Neural cell (in vitro differentiated cells): Measurements from ENCODE around the gene PPP1R13B. TPM values are rescaled to one million over a fixed set of nuclear protein-coding genes. Genes with fewer than 3 reads are reported as not detected.

Experiments
- H2AFZ ChIP-seq: fragments of 200-600, 300-800 bp; sonication (generic), shearing (Covaris generic); 2 replicates; pipeline ENCODE4 v1.6.0; 2014; ENCODE audit warnings: low read depth, mild to moderate bottlenecking, antibody characterized with exemption, low read length, moderate library complexity
- H3F3A ChIP-seq: fragments of 200-600 bp; shearing (Covaris generic); 2 replicates; pipeline ENCODE4 v1.6.1; 2016; ENCODE audit warnings: mild to moderate bottlenecking, moderate library complexity, mixed read lengths, antibody characterized with exemption, low read length; ENCODE audit not compliant: insufficient read depth, poor library complexity, severe bottlenecking
- H3K27ac ChIP-seq: fragments of 200-600, 300-800 bp; sonication (generic), shearing (Covaris generic); 2 replicates; pipeline ENCODE4 v1.5.1; 2014; ENCODE audit warnings: mild to moderate bottlenecking, low read length, moderate library complexity
- H3K27me3 ChIP-seq: fragments of 300-800, 200-600 bp; sonication (generic), shearing (Covaris generic); 2 replicates; pipeline ENCODE4 v1.6.0; 2014; ENCODE audit warnings: mild to moderate bottlenecking, low read depth, low read length, moderate library complexity; ENCODE audit not compliant: insufficient read depth
- H3K36me3 ChIP-seq: fragments of 300-800, 200-600 bp; sonication (generic), shearing (Covaris generic); 2 replicates; pipeline ENCODE4 v1.5.1; 2014; ENCODE audit warnings: mild to moderate bottlenecking, antibody characterized with exemption, low read length, moderate library complexity; ENCODE audit not compliant: insufficient read depth
- H3K4me2 ChIP-seq: fragments of 300-800, 200-600 bp; sonication (generic), shearing (Covaris generic); 2 replicates; pipeline ENCODE4 v1.6.0; 2014; ENCODE audit warnings: mild to moderate bottlenecking, low read length
- H3K4me3 ChIP-seq: fragments of 300-800, 200-600 bp; sonication (generic), shearing (Covaris generic); 2 replicates; pipeline ENCODE4 v1.5.1; 2014; ENCODE audit warnings: mild to moderate bottlenecking, low read length, moderate library complexity
- H3K79me2 ChIP-seq: fragments of 200-600 bp; shearing (Covaris generic); replicated peaks from 2 replicates; pipeline ENCODE4 v1.6.0; 2014; ENCODE audit warnings: mild to moderate bottlenecking, low read length, moderate library complexity; ENCODE audit not compliant: insufficient read depth
- H3K9ac ChIP-seq: fragments of 300-800, 200-600 bp; sonication (generic), shearing (Covaris generic); 2 replicates; pipeline ENCODE4 v1.6.1; 2016; ENCODE audit warnings: mild to moderate bottlenecking, low read length, mixed read lengths
- H3K9me2 ChIP-seq: fragments of 200-600 bp; shearing (Covaris generic); 2 replicates; pipeline ENCODE4 v1.6.1; 2016; ENCODE audit warnings: mild to moderate bottlenecking, low read length, mixed read lengths; ENCODE audit not compliant: insufficient read depth
- H3K9me3 ChIP-seq: fragments of 200-600, 300-800 bp; sonication (generic), shearing (Covaris generic); 2 replicates; pipeline ENCODE4 v1.6.1; 2016; ENCODE audit warnings: mild to moderate bottlenecking, mixed run types, low read length, moderate library complexity, mixed read lengths
- H4K20me1 ChIP-seq: fragments of 200-600 bp; shearing (Covaris generic); 2 replicates; pipeline ENCODE4 v1.6.1; 2016; ENCODE audit warnings: mild to moderate bottlenecking, mixed run types; ENCODE audit not compliant: insufficient read depth
- EP300 ChIP-seq: fragments of 450-650 bp; conservative IDR thresholded peaks from 2 replicates; pipeline ENCODE4 v1.6.1; 2014; ENCODE audit warnings: antibody characterized with exemption, mild to moderate bottlenecking, moderate library complexity; ENCODE audit not compliant: poor library complexity, severe bottlenecking
- EZH2 ChIP-seq: fragments of 200-600, 300-800 bp; shearing (Covaris generic), sonication (generic); IDR thresholded peaks from 2 replicates; pipeline ENCODE4 v1.6.1; 2014; ENCODE audit warnings: antibody characterized with exemption, low read length, borderline replicate concordance, mild to moderate bottlenecking; ENCODE audit not compliant: insufficient read depth, poor library complexity, severe bottlenecking
- MXI1 ChIP-seq: fragments of 450-650 bp; conservative IDR thresholded peaks from 2 replicates; pipeline ENCODE4 v1.6.1; 2014; ENCODE audit warnings: antibody characterized with exemption, mild to moderate bottlenecking; ENCODE audit not compliant: poor library complexity, severe bottlenecking
- POLR2AphosphoS5 ChIP-seq: IDR thresholded peaks from 2 replicates; pipeline ENCODE4 v1.6.1; 2012
- RAD21 ChIP-seq: fragments of 450-650 bp; conservative IDR thresholded peaks from 2 replicates; pipeline ENCODE4 v1.6.1; 2014; ENCODE audit warnings: antibody characterized with exemption, mild to moderate bottlenecking, moderate library complexity
- SMC3 ChIP-seq: fragments of 450-650 bp; conservative IDR thresholded peaks from 2 replicates; pipeline ENCODE4 v1.6.1; 2014; ENCODE audit warnings: antibody characterized with exemption, mild to moderate bottlenecking, moderate library complexity; ENCODE audit not compliant: poor library complexity
- TAF1 ChIP-seq: IDR thresholded peaks from 2 replicates; pipeline ENCODE4 v1.6.1; 2012; ENCODE audit warnings: low read depth
- polyA plus RNA-seq: library from polyadenylated mRNA; depleted of rRNA; stranded (reverse); fragments of >200 nt; gene quantifications from 2 replicates; pipeline ENCODE4 v1.2.3, GENCODE V29; 2014
- TF ChIP-seq, protein P1 (sequence below): fragments of 450-650 bp; IDR thresholded peaks from 2 replicates; pipeline ENCODE4 v1.5.1; 2014; ENCODE audit warnings: antibody characterized with exemption, mild to moderate bottlenecking, moderate library complexity; ENCODE audit not compliant: poor library complexity, severe bottlenecking
- TF ChIP-seq, protein P2 (sequence below): IDR thresholded peaks from 2 replicates; pipeline ENCODE4 v1.6.1; 2012; ENCODE audit warnings: borderline replicate concordance

PPP1R13B gene
- polyA plus RNA-seq, 1 donor from 2014 or later: 8.2 TPM

DNA sequence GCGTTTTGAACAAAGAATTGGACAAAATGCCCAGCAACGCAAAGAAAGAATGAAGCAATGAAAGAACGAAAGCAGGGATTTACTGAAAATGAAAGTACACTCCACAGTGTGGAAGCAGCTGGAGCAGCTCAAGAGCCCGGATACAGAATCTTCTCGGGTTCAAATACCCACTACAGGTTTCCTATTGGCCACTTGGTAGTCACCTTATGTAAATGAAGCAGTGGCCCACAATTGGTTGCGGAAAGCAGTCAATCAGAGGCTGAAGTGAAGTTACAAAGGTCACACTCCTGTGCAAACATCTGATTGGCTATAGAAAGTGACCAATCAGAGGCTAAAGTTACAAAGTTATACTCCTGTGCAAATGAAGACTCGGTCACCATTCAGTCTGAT, 15.0 kb upstream of the PPP1R13B start:
- no peaks in the 10 kb centered on the region for H3K27me3 ChIP-seq
- H3K9ac ChIP-seq: no peak overlapping the region
- H3K4me2 ChIP-seq: no peak overlapping the region
- no peak overlapping the region for H3K4me3 ChIP-seq
- H4K20me1 ChIP-seq: no peaks in the 10 kb centered on the region
- no peaks in the 10 kb centered on the region for H3F3A ChIP-seq
- no peak overlapping the region for H2AFZ ChIP-seq
- H3K36me3 ChIP-seq: no peaks in the 10 kb centered on the region
- H3K9me3 ChIP-seq: no peaks in the 10 kb centered on the region
- H3K27ac ChIP-seq: no peak overlapping the region
- H3K79me2 ChIP-seq: no peaks in the 10 kb centered on the region
- no peaks in the 10 kb centered on the region for H3K9me2 ChIP-seq
- no peak for TF ChIP-seq EZH2
- TF ChIP-seq POLR2AphosphoS5: no peak
- TF ChIP-seq, protein P1, sequence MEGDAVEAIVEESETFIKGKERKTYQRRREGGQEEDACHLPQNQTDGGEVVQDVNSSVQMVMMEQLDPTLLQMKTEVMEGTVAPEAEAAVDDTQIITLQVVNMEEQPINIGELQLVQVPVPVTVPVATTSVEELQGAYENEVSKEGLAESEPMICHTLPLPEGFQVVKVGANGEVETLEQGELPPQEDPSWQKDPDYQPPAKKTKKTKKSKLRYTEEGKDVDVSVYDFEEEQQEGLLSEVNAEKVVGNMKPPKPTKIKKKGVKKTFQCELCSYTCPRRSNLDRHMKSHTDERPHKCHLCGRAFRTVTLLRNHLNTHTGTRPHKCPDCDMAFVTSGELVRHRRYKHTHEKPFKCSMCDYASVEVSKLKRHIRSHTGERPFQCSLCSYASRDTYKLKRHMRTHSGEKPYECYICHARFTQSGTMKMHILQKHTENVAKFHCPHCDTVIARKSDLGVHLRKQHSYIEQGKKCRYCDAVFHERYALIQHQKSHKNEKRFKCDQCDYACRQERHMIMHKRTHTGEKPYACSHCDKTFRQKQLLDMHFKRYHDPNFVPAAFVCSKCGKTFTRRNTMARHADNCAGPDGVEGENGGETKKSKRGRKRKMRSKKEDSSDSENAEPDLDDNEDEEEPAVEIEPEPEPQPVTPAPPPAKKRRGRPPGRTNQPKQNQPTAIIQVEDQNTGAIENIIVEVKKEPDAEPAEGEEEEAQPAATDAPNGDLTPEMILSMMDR: no peak
- no peak for TF ChIP-seq SMC3
- no peak for TF ChIP-seq EP300
- no peak for TF ChIP-seq MXI1

DNA sequence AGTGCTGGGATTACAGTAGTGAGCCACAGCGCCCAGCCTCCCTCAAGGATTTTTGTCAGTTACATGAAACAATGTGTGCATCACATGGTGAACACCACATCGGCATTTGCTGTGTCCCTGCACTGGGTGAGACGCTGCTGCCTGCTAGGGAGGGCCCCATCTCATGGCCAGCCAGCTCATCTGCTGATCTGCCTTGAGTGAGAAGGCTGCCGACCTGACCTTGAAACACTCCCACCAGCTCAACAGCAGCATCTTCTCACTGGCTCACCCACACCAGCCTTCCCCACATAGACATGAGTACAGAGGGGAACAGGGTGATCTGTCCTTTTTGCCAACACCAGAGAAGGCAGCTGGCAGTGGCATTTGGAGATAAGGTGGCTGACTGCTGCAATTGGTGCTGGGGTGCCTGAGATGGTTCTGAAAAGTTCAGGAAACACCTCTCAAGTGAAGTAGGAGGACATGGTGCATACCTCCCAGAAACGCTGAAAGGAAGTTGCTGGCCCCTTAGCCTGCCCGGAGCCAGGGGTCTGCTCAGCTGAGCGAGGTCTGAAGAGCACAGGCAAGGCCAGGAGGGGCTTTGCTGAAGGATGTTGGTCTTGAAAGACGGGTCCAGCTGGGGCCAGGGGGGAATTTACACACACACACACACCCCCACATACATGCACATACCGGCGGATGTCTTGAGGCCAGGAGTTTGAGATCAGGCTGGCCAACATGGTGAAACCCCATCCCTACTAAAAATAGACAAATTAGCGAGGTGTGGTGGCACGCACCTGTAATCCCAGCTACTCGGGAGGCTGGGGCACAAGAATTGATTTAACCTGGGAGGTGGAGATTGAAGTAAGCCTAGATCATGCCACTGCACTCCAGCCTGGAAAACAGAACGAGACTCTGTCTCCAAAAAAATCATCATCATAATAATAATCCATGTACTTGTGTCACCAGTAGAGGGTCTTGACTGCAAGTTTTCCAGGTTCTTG, 14.3 kb upstream of the PPP1R13B start:
- Histone ChIP-seq H3K27ac (no peak overlapping the region), H3K36me3 (no peaks in the 10 kb centered on the region), H3K79me2 (no peaks in the 10 kb centered on the region), H3K9me3 (no peaks in the 10 kb centered on the region), H2AFZ (no peak overlapping the region), H3K9me2 (no peaks in the 10 kb centered on the region), H3F3A (no peaks in the 10 kb centered on the region), H3K4me3 (no peak overlapping the region), H4K20me1 (no peaks in the 10 kb centered on the region), H3K4me2 (no peak overlapping the region), H3K27me3 (no peaks in the 10 kb centered on the region), H3K9ac (no peak overlapping the region)
- TF ChIP-seq, protein P2, sequence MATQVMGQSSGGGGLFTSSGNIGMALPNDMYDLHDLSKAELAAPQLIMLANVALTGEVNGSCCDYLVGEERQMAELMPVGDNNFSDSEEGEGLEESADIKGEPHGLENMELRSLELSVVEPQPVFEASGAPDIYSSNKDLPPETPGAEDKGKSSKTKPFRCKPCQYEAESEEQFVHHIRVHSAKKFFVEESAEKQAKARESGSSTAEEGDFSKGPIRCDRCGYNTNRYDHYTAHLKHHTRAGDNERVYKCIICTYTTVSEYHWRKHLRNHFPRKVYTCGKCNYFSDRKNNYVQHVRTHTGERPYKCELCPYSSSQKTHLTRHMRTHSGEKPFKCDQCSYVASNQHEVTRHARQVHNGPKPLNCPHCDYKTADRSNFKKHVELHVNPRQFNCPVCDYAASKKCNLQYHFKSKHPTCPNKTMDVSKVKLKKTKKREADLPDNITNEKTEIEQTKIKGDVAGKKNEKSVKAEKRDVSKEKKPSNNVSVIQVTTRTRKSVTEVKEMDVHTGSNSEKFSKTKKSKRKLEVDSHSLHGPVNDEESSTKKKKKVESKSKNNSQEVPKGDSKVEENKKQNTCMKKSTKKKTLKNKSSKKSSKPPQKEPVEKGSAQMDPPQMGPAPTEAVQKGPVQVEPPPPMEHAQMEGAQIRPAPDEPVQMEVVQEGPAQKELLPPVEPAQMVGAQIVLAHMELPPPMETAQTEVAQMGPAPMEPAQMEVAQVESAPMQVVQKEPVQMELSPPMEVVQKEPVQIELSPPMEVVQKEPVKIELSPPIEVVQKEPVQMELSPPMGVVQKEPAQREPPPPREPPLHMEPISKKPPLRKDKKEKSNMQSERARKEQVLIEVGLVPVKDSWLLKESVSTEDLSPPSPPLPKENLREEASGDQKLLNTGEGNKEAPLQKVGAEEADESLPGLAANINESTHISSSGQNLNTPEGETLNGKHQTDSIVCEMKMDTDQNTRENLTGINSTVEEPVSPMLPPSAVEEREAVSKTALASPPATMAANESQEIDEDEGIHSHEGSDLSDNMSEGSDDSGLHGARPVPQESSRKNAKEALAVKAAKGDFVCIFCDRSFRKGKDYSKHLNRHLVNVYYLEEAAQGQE: no peak
- TF ChIP-seq EZH2 (no peak), TAF1 (no peak), SMC3 (no peak), MXI1 (no peak), RAD21 (no peak), POLR2AphosphoS5 (no peak), EP300 (no peak)
- TF ChIP-seq, protein P1: no peak
